Testis (tissue), 3 donors: ENCODE results near the gene PRKG1. TPM values are rescaled to one million over a fixed set of nuclear protein-coding genes. Genes with fewer than 3 reads are reported as not detected.

Experiments used
- DNase-seq: peaks from one replicate; pipeline ENCODE4 v3.0.0-alpha.2; 2019
- H3K27ac ChIP-seq, 2 donors: fragments of 200-600 bp; sonication (generic); one replicate each; pipeline ENCODE4 v1.5.1; 2019
- H3K27me3 ChIP-seq: fragments of 200-600 bp; sonication (generic); one replicate; pipeline ENCODE4 v1.5.1; 2019
- H3K36me3 ChIP-seq: fragments of 200-600 bp; sonication (generic); one replicate; pipeline ENCODE4 v1.5.1; 2017; ENCODE audit warnings: low read depth; ENCODE audit errors: missing control alignments
- H3K4me1 ChIP-seq: fragments of 200-600 bp; sonication (generic); one replicate; pipeline ENCODE4 v1.5.1; 2019
- H3K4me3 ChIP-seq, 2 donors: fragments of 200-600 bp; sonication (generic); one replicate each; pipeline ENCODE4 v1.5.1; 2017 to 2019
- H3K9me3 ChIP-seq: fragments of 200-600 bp; sonication (generic); one replicate; pipeline ENCODE4 v1.5.1; 2017
- POLR2A ChIP-seq: fragments of 450-650 bp; IDR thresholded peaks from one replicate; pipeline ENCODE4 v1.6.1; 2017; ENCODE audit warnings: antibody characterized with exemption, mild to moderate bottlenecking, moderate library complexity
- WGBS, 2 donors: methylation state at CpG; one replicate each; pipeline ENCODE4 v1.1.5; 2018; 5-methylcytosine and 5-hydroxymethylcytosine counted together
- intact Hi-C: fragments of 100-400 bp; cut with DNase I; formaldehyde crosslinking; loops from one replicate; pipeline ENCODE4 v1.15.1; 2023; ENCODE audit warnings: low total_unique reads
- polyA plus RNA-seq: library from polyadenylated mRNA; stranded (reverse); fragments of 350-450 nt; fragmentation: Illumina TruSeq; extraction: RNeasy Lipid Tissue Mini Kit (QIAGEN cat#74804); gene quantifications from one replicate; pipeline ENCODE4 v1.2.3, GENCODE V29; 2014; ENCODE audit warnings: low read depth, low replicate concordance; ENCODE audit not compliant: insufficient read depth
- total RNA-seq, 2 donors: library from RNA; depleted of rRNA; stranded (reverse); fragments of >200 nt; gene quantifications; one replicate each; pipeline ENCODE4 v1.2.3, GENCODE V29; 2016
- TF ChIP-seq, protein P1 (sequence below), 3 experiments: fragments of 450-650 bp in 2 of 3; fragments of 200-600 bp in 1 of 3; sonication (generic) in 1 of 3; IDR thresholded peaks; one replicate each; pipeline ENCODE4 v1.5.1; 2016 to 2019; ENCODE audit warnings: antibody characterized with exemption in 3 of 3, mild to moderate bottlenecking in 2 of 3, moderate library complexity in 1 of 3

PRKG1 gene
- total and polyA plus RNA-seq, 3 donors from 2014 or later, result 6.3 to 15.3 (median 12.5) TPM

DNA sequence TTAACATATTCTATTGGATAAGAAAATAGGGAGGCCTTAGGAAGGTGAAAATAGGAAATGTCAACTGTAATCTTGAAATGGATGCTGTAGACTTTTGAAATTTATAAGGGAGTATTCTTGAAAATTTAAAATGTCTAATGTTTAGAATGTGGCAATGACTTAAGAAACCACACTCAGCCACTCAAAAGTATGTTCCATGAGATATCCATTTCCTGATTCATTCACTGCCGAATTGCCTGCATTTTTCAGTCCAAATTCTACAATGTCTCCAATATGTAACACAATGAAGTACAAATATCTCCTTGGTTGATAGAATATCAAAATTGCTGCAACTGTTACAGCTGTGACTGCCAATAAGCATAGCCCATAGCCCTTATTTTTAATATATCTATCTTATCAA lies 25.9 kb downstream of the PRKG1 start:
- no peak for DNase-seq
- Histone ChIP-seq H3K27ac (no peak overlapping the region), H3K9me3 (no peaks in the 10 kb centered on the region), H3K4me1 (no peaks in the 10 kb centered on the region), H3K27me3 (no peaks in the 10 kb centered on the region), H3K4me3 (no peak overlapping the region), H3K36me3 (no peaks in the 10 kb centered on the region)
- no peak for TF ChIP-seq POLR2A
- TF ChIP-seq, protein P1, sequence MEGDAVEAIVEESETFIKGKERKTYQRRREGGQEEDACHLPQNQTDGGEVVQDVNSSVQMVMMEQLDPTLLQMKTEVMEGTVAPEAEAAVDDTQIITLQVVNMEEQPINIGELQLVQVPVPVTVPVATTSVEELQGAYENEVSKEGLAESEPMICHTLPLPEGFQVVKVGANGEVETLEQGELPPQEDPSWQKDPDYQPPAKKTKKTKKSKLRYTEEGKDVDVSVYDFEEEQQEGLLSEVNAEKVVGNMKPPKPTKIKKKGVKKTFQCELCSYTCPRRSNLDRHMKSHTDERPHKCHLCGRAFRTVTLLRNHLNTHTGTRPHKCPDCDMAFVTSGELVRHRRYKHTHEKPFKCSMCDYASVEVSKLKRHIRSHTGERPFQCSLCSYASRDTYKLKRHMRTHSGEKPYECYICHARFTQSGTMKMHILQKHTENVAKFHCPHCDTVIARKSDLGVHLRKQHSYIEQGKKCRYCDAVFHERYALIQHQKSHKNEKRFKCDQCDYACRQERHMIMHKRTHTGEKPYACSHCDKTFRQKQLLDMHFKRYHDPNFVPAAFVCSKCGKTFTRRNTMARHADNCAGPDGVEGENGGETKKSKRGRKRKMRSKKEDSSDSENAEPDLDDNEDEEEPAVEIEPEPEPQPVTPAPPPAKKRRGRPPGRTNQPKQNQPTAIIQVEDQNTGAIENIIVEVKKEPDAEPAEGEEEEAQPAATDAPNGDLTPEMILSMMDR (IDR thresholded peaks at IDR 0.05), result no peak
- WGBS, 2 donors, result 56% methylated on average over 1 of the region's 1 CpG
- intact Hi-C loops, result no loop called here

DNA sequence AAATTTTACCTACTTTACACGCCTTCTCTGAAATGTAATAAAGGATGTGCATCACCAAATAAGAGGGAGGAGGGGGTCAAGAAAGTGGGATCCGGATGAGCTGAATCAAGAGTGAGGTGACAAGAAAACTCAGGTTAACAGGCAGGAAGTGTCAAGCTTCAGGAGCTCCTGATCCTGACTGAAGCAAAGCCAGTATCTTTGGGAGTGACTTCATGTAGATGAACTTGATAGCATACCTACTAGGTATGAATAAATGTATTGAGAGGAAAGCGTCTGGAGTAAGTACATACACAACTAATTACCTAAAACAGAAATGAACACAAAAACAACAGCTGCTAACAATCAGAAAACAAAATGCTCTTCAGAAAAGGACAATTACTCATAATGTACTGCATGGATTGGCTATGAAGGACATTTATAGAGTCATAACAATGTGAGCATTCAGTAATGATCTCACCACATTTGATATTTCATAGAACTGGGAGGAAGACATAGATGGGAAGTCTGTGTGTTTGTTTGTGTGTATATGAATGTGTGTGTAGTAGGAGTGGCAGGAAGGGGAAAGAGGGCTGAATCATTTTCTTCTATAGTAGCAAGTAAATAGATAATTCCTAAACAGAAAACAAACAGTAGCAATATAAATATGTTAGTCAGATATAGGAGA lies 29.4 kb downstream of the PRKG1 start:
- H3K36me3 ChIP-seq, result no peaks in the 10 kb centered on the region
- intact Hi-C loops, result no loop called here
- no peak overlapping the region for H3K27ac ChIP-seq
- no peaks in the 10 kb centered on the region for H3K27me3 ChIP-seq
- no peaks in the 10 kb centered on the region for H3K9me3 ChIP-seq
- 84 to 94% methylated on average over 3 of the region's 3 CpGs for WGBS, 2 donors
- no peak for DNase-seq
- H3K4me3 ChIP-seq, result no peak overlapping the region
- TF ChIP-seq, protein P1 (IDR thresholded peaks at IDR 0.05), result no peak
- no peak for TF ChIP-seq POLR2A
- no peaks in the 10 kb centered on the region for H3K4me1 ChIP-seq

DNA sequence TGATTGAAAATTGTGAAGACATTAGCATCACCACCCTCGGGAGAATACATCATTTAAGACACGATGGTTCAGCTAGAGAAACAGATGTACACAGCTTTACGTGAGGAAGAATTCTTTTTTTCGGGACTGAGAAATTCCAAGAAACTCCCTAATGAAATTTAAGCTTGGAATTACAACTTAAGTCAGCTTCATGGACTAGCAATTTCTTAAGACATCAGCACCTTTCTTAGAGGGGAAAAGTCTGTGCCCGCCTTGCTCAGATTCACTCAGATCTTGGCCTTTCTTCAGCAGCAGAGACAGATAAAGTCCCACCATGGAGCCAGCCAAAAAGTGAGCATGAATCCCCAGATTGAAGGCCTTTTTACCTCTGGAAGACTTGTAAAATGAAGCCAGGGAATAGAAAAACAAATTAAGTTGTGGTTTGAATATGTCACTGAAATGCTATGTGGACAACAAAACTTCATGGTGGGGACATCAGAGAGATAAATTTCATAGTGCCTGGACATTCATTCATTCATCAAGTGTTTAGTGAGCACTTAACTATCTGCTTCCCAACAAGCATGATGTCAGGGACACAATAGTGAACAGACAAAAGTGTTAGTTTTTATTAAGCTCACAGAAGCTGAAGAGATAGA lies 32.1 kb downstream of the PRKG1 start:
- intact Hi-C loops, result no loop called here
- no peak for TF ChIP-seq POLR2A
- TF ChIP-seq, protein P1 (IDR thresholded peaks at IDR 0.05), result no peak

DNA sequence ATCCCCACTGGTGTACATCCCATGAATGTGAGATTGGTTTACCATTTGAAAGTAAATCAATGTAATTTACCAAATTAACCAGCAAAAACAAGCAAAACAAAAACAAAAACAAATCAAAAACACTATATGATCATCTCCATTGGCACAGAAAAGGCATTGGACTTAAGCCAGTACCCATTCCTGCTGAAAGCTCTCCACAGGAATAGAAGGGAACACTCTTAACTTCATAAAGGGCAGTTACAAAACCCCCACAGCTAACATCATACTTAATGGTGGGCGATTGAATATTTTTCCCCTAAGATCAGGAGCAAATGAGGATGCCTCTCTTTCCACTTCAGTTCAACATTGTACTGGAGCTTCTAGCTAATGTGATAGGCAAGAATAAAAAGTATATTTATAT lies 34.1 kb downstream of the PRKG1 start:
- no peak for TF ChIP-seq POLR2A
- TF ChIP-seq, protein P1 (IDR thresholded peaks at IDR 0.05), result no peak

More for the DNA sequence above, 32.1 kb downstream of the PRKG1 start:
- Histone ChIP-seq H3K27ac (no peak overlapping the region), H3K4me1 (no peaks in the 10 kb centered on the region), H3K36me3 (no peaks in the 10 kb centered on the region), H3K4me3 (no peak overlapping the region), H3K27me3 (no peaks in the 10 kb centered on the region), H3K9me3 (no peaks in the 10 kb centered on the region)
- 86 to 92% methylated on average over 5 of the region's 5 CpGs for WGBS, 2 donors
- DNase-seq, result no peak

More for the DNA sequence above, 34.1 kb downstream of the PRKG1 start:
- H3K4me3 ChIP-seq, result no peak overlapping the region
- H3K4me1 ChIP-seq, result no peaks in the 10 kb centered on the region
- H3K36me3 ChIP-seq, result no peaks in the 10 kb centered on the region
- no peaks in the 10 kb centered on the region for H3K27me3 ChIP-seq
- 81 to 96% methylated on average over 1 of the region's 1 CpG for WGBS, 2 donors
- intact Hi-C loops, result no loop called here
- no peak overlapping the region for H3K27ac ChIP-seq
- no peaks in the 10 kb centered on the region for H3K9me3 ChIP-seq
- DNase-seq, result no peak
